Activated CD4-positive, alpha-beta T cell treated with anti-CD3 and anti-CD28 coated beads, Interleukin-2, Interleukin-6, amounts not matched to agents 100 ng/mL and 50 ng/mL, durations not matched to agents 16 hours and 8 hours (primary cell): ENCODE results near the gene FTSJ1.
"Not testable (repeated sequence)": the region's sequence is repeated elsewhere in the genome, so short reads cannot be mapped to it uniquely, and the experiment has no call there.

ENCODE experiments used
- DNase-seq: peaks from one replicate; pipeline ENCODE4 v3.0.0-alpha.2; 2020

Gene FTSJ1, protein sequence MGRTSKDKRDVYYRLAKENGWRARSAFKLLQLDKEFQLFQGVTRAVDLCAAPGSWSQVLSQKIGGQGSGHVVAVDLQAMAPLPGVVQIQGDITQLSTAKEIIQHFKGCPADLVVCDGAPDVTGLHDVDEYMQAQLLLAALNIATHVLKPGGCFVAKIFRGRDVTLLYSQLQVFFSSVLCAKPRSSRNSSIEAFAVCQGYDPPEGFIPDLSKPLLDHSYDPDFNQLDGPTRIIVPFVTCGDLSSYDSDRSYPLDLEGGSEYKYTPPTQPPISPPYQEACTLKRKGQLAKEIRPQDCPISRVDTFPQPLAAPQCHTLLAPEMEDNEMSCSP

GRCh38 chrX:48475774-48476577, at the start of gene FTSJ1:
Gene FTSJ1, plus strand, starts transcription at chrX:48476199. Its CDS starts 1,849 bp downstream, at chrX:48478048.
- peak; percentile 91 for DNase-seq

- DNase-seq: not testable (repeated sequence)
Observed at GRCh38 chrX:48427027-48427716, 48.8 kb upstream of the FTSJ1 start.

DNA sequence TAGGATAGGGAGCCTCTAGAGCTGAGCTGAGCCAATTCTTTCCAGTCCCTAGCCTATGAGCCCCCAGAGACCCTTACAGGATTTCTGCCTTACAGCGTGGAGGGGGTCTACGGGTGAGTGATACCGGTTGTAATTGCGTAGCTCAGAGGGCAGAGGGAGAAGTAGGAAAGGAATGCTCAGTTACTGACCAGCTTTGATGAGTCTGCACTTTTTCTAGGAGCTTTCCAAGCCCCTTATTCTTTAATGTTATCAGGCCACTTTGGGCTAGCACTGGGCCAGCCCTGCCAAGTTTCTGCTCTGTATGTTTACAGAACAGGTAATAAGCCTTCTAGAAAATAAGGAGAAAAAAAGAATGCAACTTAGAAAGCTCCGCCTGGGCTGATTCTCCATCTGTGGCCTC, 46.4 kb upstream of the FTSJ1 start:
- not testable (repeated sequence) for DNase-seq

DNA sequence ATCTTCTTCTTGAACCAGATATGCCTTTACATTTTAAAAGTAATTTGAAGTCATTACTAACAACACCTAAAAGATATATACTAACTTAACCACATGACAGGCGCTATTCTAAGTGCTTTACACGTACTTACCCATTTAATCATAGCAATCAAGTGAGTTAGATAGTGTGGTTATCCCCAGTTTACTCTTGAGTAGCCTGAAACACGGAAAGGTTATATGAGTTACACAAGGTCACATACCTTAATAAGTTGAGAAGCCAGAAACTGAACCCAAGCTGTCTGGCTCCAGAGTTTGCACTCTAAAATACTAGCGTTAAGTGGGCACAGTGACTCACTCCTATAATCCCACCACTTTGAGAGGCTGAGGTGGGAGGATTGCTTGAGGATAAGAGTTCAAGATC, 45.8 kb upstream of the FTSJ1 start:
- not testable (repeated sequence) for DNase-seq

GRCh38 chrX:48433713-48434112, 42.3 kb upstream of the FTSJ1 start:
- DNase-seq: not testable (repeated sequence)

DNA sequence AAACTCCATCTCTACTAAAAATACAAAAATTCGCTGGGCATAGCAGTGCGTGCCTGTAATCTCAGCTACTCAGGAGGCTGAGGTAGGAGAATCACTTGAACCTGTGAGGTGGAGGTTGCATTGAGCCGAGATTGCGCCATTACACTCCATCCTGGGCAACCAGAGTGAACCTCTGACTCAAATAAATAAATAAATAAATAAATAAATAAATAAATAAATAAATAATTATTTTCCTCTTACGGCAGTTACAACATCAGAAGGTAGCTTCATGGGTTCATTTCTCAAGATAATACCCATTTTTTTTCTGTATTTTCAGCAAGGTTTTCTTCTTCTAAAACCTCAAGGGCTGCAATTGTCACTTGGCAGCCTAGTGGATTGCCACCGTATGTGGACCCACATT, 28.8 kb upstream of the FTSJ1 start:
- not testable (repeated sequence) for DNase-seq

DNA sequence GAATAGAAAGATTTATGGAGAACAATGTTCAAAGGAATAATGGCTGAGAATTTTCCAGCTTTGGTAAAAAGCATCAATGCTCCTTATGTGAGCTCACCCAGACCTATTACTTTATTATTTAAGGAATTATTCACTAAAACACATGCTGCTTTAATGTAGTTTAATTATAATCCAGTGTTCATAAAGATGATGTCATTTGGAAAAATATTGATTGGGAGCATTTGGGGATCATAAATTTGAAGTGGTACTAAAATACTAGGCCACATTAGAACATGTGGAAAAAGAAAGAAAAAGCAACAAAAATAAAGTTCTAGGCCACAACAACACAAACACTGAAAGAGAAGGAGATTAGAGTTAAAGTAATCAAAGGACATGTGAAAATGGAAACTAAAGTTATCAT, 25.9 kb upstream of the FTSJ1 start:
- DNase-seq: no peak

GRCh38 chrX:48451708-48452107, 24.3 kb upstream of the FTSJ1 start:
- DNase-seq: no peak

DNA sequence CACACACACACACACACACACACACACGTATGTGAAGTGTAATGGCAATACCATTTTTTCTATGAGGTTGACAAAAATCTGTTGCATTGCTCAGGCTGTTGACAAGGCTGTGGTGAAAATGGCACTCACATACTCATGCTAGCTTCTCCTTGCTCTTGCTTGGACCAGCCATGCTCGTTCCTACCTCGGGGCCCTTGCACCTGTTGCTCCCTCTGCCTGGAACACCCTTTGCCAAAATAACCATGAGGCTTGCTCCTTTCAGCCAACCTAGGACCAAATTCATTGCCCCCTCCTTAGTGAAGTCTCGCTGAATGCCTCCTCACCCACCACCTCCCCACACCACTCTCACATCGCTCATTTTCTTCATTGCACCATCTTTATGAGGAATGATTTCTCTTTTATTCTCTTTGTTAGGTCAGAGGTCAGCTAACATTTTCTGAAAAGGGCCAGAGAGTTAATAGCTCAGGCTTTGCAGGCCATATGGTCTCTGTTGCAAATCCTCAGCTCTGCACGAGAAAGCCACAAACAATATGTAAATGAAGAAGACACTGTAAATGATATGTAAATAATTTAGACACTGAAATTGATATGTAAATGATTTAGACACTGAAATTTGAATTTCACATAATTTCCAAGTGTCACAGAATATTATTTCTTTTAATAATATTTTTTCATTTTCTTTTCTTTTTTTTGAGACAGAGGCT, 19.2 kb upstream of the FTSJ1 start:
- no peak for DNase-seq

DNA sequence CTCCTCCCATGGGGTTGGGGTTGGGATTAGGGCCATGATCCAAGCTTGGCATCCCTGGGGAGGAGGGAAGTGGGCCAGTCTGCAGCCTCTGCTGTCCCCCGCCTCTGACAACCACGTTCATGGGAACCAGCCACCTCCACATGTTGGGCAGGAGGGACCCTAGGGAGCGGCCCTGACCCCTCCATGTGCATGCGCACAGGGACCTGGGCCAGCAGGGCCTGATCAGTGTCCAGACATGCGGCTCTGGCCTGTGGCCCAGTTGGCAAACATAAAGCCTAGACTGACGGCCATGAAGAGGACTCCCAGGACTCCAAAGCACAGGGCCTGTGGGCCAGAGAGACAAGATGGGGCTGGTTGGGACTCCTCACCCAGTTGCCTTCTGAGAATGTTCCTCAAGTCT, 17.3 kb upstream of the FTSJ1 start:
- DNase-seq: no peak

GRCh38 chrX:48459483-48459882, 16.5 kb upstream of the FTSJ1 start:
- no peak for DNase-seq

DNA sequence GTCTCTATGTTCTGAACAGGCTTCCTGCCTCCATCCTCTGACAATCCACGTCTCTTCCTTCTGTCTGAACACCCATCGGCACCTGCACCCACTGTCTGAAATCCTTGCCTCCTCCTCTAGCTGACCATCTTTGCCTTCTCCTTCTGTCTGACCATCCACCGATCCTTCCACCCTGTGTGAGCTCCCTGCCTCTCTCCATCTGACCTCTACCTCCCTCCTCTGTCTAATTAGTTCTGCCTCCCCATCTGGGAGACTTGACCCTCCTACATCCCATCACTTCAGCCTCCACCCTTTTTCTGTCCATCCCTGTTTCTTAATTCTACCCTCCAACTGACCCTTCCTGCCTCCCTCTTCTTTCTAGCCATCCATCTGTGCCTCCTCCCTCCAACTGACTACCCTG, 16.0 kb upstream of the FTSJ1 start:
- no peak for DNase-seq

- DNase-seq: no peak
Observed at GRCh38 chrX:48460606-48461005, 15.4 kb upstream of the FTSJ1 start.

DNA sequence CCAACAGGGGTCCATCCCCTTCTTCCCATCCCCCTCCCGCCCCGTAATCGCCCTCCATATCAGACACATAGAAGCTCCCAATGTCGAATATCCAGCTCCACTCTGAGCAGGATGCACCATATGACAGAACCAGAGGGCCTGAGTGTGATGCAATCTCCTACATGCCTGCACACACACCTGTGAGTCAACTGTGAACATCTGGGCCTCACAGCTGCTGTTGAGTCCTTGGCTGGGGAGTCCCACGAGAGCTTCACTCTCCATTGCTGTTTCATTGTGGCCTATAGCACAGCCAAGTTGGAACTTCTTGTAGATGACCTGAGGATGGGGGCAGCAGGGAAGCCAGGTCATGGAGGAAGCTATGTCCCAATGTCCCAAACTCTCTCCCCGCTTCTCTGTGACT, 14.2 kb upstream of the FTSJ1 start:
- DNase-seq: peak; percentile 46

DNA sequence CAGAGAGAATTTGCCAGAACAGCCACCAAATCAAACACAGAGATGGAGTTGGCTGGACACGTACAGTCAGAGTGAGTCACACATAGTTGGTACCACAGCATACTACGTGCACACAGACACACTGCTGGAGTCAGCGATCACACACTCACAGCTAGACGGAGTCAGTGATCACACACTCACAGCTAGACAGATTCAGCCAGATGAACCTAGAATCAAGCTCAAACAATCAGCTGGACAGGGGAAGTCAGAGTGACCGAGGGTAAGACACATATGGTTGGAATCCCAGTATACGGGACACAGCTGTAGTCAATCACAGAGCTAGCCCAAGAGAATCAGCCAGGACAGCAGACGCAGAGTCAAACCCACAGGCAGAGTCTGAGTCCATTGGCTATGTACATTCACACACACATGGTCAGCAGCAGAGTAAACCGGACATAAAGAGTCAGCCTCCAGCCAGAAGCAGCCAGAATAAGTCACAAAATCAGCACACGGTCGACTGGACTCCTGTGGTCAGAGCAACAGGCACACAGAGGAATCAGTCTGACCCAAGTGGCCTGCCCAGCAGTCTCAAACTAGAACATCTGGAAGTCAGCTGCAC, 10.6 kb upstream of the FTSJ1 start:
- no peak for DNase-seq

DNA sequence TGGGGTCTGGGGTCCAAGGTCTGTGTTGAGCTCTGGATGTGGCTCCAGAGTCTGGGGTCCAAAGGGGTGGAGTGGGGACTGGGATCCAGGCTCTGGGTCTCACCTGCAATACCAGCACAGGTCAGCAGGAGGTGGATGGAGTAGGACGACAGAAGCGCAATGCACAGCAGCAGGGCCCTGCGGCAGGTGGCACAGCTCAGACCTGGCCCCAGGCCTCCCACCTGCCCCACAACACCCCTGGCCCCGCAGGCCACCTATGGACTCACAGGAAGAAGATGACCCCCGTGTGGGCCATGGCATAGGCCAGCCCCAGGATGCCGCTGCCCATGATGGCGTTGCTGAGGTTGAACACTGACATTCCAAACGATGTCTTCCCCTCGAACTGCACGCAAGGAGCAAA, 9.3 kb upstream of the FTSJ1 start:
- peak; percentile 52 for DNase-seq

DNA sequence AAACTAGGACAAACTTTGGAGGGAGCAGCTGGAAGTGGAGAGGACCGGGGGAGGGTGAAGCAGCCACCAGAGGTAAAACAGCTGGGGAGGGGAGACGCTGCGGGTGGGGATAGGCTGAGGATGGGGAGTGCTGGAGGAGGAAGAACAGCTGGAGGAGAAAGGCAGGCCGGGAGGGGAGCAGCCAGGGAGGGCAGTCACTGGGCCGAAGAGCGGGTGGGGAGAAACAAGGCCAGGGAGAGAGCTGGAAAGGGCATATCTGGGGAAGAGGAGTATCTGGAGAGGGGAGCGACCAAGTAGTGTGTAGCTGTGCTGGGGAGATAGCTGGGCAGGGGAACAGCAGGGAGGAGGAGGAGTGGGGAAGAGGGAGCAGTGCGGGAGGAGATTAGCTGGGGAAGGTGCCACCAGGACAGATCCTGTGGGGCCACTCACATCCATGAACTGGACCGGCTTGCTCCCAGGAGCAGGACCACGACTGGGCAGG, 8.7 kb upstream of the FTSJ1 start:
- DNase-seq: no peak

- peak; percentile 71 for DNase-seq
Observed at GRCh38 chrX:48468247-48468671, 7.7 kb upstream of the FTSJ1 start.

DNA sequence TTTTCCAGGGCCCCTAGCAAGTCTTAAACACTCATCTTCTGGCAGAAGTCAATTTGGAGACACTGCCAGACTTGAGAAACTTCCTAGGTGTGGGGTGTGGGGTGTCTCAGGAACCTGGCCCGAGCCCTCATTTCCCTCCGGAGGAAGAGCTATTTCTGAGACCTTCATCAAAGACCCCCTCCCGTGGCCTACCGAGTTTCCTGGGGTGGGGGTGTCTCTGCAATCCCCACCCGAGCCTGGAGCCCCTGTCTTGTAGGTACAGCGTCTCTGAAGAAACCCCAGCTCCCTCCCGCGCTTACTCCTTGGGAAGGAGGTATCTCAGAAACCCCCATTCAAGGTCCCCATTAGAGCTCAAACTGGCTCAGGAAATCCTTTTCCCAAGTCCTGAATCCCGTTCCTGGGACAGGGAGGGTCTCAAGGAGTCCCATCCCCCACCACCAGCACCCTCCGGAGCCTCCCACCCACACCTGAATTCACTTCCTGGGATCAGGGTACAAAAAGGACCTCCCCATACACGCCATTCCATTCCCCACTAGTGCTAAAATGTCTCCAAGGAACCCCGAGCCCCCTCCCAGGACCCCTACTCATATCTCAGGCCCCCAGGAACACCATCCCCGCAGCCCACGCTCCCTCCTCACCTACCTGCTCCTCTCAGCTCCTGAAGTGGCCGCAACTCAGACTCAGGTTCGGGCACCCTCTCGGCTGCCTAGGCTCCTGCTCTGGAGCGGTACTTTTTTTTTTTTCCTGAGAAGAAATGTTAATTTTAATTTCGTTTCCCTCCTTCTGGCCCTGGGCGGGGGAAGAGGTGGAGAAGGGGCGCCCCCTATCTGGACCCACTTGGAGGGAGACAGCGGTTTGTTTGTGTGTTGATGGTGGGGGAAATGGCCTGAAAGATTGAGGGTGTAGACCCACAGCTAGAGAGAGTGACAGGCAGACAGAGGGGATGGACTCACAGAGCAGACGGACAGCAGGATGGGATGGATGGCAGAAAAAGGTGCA, 7.0 kb upstream of the FTSJ1 start:
- peak; percentile 66 for DNase-seq

GRCh38 chrX:48470110-48470832, 5.7 kb upstream of the FTSJ1 start, which contains the start of gene SLC38A5:
Gene SLC38A5, minus strand, starts transcription at chrX:48470260. Its CDS starts 2,336 bp downstream, at chrX:48467924.
- no peak for DNase-seq
